HL-60 (cell line): ENCODE results near the gene SLC6A18.

Source experiments
- DNase-seq, 2 experiments: peaks; one replicate each; pipeline ENCODE4 v3.0.0-alpha.2; 2010 to 2020; ENCODE audit warnings: low read depth in 1 of 2, low spot score in 1 of 2
- H3K27ac ChIP-seq: fragments of 250-450 bp; sonication (Bioruptor Pico); replicated peaks from 2 replicates; pipeline ENCODE4 v1.5.1; 2020; ENCODE audit warnings: mild to moderate bottlenecking, moderate library complexity
- H3K27me3 ChIP-seq: fragments of 250-450 bp; sonication (Bioruptor Pico); 2 replicates; pipeline ENCODE4 v1.5.1; 2021; ENCODE audit warnings: mild to moderate bottlenecking, moderate library complexity; ENCODE audit not compliant: insufficient read depth, poor library complexity, severe bottlenecking
- H3K4me3 ChIP-seq: replicated peaks from 2 replicates; pipeline ENCODE4 v1.5.1; 2011; ENCODE audit warnings: mild to moderate bottlenecking, control low read depth, low read length; ENCODE audit not compliant: insufficient read depth
- CTCF ChIP-seq: IDR thresholded peaks from one replicate; pipeline ENCODE4 v1.5.1; 2011; ENCODE audit warnings: low read length, control low read depth, inconsistent platforms; ENCODE audit not compliant: insufficient read depth
- GABPA ChIP-seq: IDR thresholded peaks from 2 replicates; pipeline ENCODE4 v1.6.1; 2012; ENCODE audit warnings: low read depth
- POLR2AphosphoS5 ChIP-seq: IDR thresholded peaks from 2 replicates; pipeline ENCODE4 v1.6.1; 2012; ENCODE audit warnings: low read depth
- REST ChIP-seq: IDR thresholded peaks from 2 replicates; pipeline ENCODE4 v1.6.1; 2012; ENCODE audit warnings: low read depth; ENCODE audit not compliant: insufficient replicate concordance
- SPI1 ChIP-seq: IDR thresholded peaks from 2 replicates; pipeline ENCODE4 v1.6.1; 2012; ENCODE audit warnings: low read depth, mild to moderate bottlenecking, borderline replicate concordance

Gene SLC6A18

GRCh38 chr5:1293416-1294205 is 68.4 kb downstream of the SLC6A18 start:
- H3K4me3 ChIP-seq, result peak overlapping the region; percentile 36
- H3K27me3 ChIP-seq, result peaks cover 6% of the 10 kb centered on the region
- TF ChIP-seq GABPA, result no peak
- TF ChIP-seq SPI1, result peak; percentile 15; the same call in 1 of the 2 replicates
- no peak for TF ChIP-seq CTCF
- TF ChIP-seq POLR2AphosphoS5, result no peak
- no peak for TF ChIP-seq REST
- DNase-seq, result no peak
- H3K27ac ChIP-seq, result no peak overlapping the region

- no peak for TF ChIP-seq POLR2AphosphoS5
- TF ChIP-seq GABPA, result no peak
- no peak for TF ChIP-seq SPI1
- no peak for TF ChIP-seq CTCF
- no peak for TF ChIP-seq REST
- H3K27ac ChIP-seq, result no peak overlapping the region
- H3K27me3 ChIP-seq, result peaks cover 6% of the 10 kb centered on the region
- peak overlapping the region; percentile 36 for H3K4me3 ChIP-seq
- no peak for DNase-seq
Observed at GRCh38 chr5:1294206-1294834, 69.1 kb downstream of the SLC6A18 start.

- TF ChIP-seq CTCF (no peak), SPI1 (no peak), REST (no peak), GABPA (no peak), POLR2AphosphoS5 (no peak)
- peaks cover 6% of the 10 kb centered on the region for H3K27me3 ChIP-seq
- peak within 1 kb of the TSS; percentile 36 for H3K4me3 ChIP-seq
- DNase-seq, result peak; percentile 36 to 63
- no peak within 1 kb of the TSS for H3K27ac ChIP-seq
Observed at GRCh38 chr5:1294835-1295649, 69.9 kb downstream of the SLC6A18 start, which contains the start of gene TERT. Gene TERT, minus strand, starts transcription at chr5:1295068. Its CDS starts 79 bp downstream, at chr5:1294989.
